ENCODE measurements around the gene SIRT5.

SIRT5 gene

DNA sequence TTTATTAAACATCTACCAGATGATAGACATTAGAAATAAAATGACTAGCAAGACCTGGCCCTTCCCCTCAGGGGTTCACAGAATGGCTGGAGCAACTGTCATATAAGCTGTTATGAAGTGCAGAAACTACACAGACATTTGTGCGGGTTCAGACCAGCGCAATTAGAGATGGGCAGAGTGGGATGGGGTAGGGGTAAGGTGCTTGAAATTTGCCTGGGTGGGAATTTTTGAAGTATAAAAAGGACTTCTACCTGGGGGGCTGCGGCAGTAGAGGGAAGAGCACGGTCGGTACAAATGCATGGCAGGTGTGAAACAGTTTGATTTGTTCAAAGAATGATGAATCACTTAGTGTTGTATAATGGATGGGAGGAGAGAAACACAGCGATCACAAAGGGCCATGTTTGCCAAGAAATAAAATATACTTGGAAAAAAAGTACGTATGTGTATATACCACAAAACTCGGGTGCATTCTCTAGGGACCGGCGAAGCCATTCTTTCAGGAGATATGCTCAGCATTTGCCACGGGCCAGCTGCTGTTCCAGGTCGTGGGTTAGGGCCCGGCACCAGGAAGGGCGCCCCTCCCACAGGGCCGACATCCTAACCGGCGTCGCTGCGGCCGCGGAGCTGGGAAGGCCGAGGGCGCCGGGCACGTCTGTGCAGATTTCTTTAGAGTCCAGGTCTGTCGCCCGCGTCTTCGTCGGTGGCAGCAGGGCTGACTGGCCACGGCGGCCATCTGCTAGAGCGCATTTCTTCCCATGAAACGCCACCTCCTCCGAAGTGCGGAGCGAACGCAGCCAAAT is 39.9 kb downstream of the SIRT5 start:
- TF ChIP-seq GATA2 (IDR thresholded peaks at IDR 0.05; ENCODE audit: low read depth, low read length), result no peak
- TF ChIP-seq GATA3 (IDR thresholded peaks at IDR 0.05; ENCODE audit: low read depth, low read length), result no peak

DNA sequence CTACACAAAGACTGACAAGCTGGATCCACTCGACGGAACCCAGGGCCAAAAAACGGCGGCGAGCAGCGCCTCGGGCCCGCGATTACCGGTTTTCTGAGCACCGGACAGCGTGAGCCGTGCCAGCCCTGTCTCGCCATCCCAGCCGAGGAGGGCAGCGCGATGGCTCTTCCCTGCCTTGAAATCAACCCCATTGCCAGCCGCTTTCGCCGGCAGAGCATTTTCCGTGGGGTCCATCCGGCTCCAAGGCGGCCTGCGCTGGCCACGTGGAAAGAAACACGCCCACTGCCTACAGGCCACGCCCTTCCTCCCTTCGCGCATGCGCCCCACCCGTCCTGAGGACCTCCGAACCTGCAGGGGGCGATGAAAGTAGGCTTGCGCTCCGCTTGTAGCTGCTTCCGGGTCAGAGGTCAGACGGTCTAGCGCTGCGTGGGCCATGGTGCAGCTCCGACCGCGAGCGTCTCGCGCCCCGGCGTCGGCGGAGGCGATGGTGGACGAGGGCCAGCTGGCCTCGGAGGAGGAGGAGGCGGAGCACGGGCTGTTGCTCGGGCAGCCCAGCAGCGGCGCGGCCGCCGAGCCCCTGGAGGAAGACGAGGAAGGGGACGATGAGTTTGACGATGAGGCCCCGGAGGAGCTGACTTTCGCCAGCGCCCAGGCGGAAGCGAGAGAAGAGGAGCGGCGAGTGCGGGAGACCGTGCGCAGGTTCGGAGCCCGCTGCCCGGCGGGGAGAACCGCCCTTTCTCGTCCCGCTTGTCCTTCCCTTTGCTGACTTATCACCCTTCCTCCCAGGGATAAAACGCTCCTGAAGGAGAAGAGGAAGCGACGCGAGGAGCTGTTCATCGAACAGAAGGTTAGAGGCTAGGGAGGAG is 40.8 kb downstream of the SIRT5 start, which contains the start of gene NOL7:
NOL7 (plus strand) TSS at position 410 of the 866 bp plus-strand sequence; CDS start at position 434, 24 bp downstream.
- TF ChIP-seq GATA2 (IDR thresholded peaks at IDR 0.05; ENCODE audit: low read depth, low read length) (no peak), GATA3 (IDR thresholded peaks at IDR 0.05; ENCODE audit: low read depth, low read length) (no peak)

GRCh38 chr6:13615792-13616120 is 41.4 kb downstream of the SIRT5 start:
- TF ChIP-seq GATA3 (IDR thresholded peaks at IDR 0.05; ENCODE audit: low read depth, low read length), result no peak
- no peak for TF ChIP-seq GATA2 (IDR thresholded peaks at IDR 0.05; ENCODE audit: low read depth, low read length)

DNA sequence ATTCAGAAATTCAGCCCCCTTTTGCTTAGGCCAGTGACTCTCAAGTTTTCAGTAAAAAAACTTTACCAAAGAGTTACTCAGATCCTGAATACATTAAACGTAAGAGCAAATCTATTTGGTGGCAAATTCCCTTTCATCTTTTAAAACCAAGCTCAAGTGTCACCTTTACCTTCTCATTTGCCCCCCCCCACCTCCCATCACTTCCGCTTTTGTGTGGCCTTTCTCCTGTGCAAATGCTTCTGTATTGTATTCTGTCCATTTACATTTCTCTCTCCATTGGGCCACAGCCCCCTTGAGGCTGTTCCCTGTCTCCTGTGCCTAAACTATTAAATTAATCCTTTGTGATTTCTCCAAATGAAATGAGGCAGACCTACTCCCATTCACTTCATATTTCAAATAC is 42.7 kb downstream of the SIRT5 start:
- TF ChIP-seq GATA3 (IDR thresholded peaks at IDR 0.05; ENCODE audit: low read depth, low read length) (no peak), GATA2 (IDR thresholded peaks at IDR 0.05; ENCODE audit: low read depth, low read length) (no peak)

- TF ChIP-seq GATA2 (IDR thresholded peaks at IDR 0.05; ENCODE audit: low read depth, low read length) (no peak), GATA3 (IDR thresholded peaks at IDR 0.05; ENCODE audit: low read depth, low read length) (no peak)
Measured at GRCh38 chr6:13624871-13625288, 50.5 kb downstream of the SIRT5 start.

- TF ChIP-seq GATA3 (IDR thresholded peaks at IDR 0.05; ENCODE audit: low read depth, low read length), result no peak
- no peak for TF ChIP-seq GATA2 (IDR thresholded peaks at IDR 0.05; ENCODE audit: low read depth, low read length)
Measured at GRCh38 chr6:13629459-13630116, 55.2 kb downstream of the SIRT5 start.

DNA sequence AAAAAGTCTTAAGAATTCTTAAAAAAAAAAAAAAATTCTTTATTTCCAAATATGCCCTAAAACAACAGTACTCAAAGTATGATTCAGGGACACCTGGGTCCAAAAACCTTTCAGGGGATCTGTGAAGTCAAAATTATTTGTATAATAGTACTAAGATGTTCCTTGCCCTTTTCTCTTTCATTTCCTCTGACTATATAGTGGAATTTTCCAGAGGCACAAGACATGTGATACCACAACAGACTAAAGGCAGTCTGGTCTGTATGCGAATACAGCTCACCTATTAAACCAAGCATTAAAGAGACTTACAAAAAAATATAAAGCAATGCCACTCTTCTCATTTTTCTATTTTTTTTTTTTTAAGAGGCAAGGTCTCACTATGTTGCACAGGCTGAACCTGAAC is 56.1 kb downstream of the SIRT5 start:
- TF ChIP-seq GATA2 (IDR thresholded peaks at IDR 0.05; ENCODE audit: low read depth, low read length) (no peak), GATA3 (IDR thresholded peaks at IDR 0.05; ENCODE audit: low read depth, low read length) (no peak)

DNA sequence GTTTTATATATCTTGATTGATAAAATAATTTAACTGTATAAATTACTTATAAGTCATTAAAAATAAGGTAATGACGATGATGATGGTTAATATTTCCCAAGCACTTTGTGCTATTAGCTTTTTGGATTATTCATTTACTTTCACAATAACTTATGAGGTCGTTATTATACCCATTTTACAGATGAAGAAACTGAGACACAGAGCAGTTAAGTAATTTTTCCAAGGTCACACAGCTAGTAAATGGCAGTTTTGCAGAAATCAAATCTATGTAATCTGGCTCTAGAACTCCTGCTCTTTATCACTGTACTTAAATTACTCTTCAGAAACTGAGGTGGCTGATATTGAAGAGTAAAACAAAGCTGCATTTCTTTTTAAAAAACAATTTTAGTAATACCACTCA is 58.9 kb downstream of the SIRT5 start:
- TF ChIP-seq GATA3 (IDR thresholded peaks at IDR 0.05; ENCODE audit: low read depth, low read length), result no peak
- TF ChIP-seq GATA2 (IDR thresholded peaks at IDR 0.05; ENCODE audit: low read depth, low read length), result no peak

GRCh38 chr6:13635948-13636658 is 61.7 kb downstream of the SIRT5 start:
- TF ChIP-seq GATA2 (IDR thresholded peaks at IDR 0.05; ENCODE audit: low read depth, low read length), result no peak
- no peak for TF ChIP-seq GATA3 (IDR thresholded peaks at IDR 0.05; ENCODE audit: low read depth, low read length)

GRCh38 chr6:13638014-13638413 is 63.6 kb downstream of the SIRT5 start:
- TF ChIP-seq GATA3 (IDR thresholded peaks at IDR 0.05; ENCODE audit: low read depth, low read length), result no peak
- no peak for TF ChIP-seq GATA2 (IDR thresholded peaks at IDR 0.05; ENCODE audit: low read depth, low read length)

DNA sequence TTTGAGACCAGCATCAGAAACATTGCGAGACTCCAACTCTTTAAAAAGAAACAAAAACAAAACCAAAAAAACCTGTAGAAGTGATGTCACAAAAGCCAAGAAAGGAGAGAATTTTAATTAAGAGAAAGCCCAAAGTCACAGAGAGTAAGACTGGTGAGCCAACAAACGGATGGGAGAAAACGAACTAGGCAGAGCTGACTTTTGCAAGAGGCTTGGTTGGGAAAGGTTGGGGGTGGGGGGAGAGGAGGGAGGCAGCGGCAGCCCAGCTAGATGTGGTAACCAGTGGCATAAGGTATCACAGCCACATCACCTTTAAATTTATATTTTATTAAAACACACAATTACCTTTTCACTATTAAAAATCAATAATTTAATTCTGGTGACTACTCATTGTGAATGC is 64.2 kb downstream of the SIRT5 start:
- TF ChIP-seq GATA2 (IDR thresholded peaks at IDR 0.05; ENCODE audit: low read depth, low read length), result no peak
- no peak for TF ChIP-seq GATA3 (IDR thresholded peaks at IDR 0.05; ENCODE audit: low read depth, low read length)

DNA sequence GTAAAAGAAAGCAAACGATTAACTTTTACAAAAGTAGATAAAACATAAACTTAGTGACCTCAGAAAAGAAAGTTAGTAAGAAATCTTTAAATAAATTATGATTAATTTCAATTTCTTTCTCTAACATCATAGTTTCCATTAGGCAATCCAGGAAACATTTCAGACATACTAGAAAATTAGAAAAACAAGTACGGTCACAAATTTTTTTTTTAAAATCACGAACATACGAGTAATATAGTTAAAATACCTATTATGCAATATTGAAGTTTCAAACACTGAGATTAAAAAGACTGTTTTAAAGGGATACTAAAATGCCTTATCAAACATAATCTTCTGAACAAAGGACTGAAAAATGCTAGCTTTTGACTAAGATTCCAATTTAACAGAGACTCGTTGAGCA is 66.9 kb downstream of the SIRT5 start:
- no peak for TF ChIP-seq GATA2 (IDR thresholded peaks at IDR 0.05; ENCODE audit: low read depth, low read length)
- TF ChIP-seq GATA3 (IDR thresholded peaks at IDR 0.05; ENCODE audit: low read depth, low read length), result no peak

DNA sequence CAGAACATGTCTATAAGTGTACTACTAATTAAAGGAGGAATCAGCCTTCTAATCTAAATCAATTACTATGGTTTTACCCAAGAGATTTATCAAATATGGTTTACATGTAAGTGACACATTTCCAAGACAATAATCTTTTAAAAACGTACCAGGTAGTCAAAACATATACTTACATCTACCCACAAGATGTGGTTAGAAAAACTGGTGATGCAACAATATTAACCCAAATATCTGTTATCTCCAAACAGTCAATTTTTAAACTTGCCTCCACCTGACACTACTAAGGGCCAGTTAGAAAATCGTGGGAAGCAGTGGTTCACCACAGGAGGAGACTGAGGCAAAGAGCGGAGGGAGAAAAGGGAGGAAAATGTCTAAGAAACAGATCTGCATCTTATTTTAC is 68.7 kb downstream of the SIRT5 start:
- no peak for TF ChIP-seq GATA2 (IDR thresholded peaks at IDR 0.05; ENCODE audit: low read depth, low read length)
- TF ChIP-seq GATA3 (IDR thresholded peaks at IDR 0.05; ENCODE audit: low read depth, low read length), result no peak

GRCh38 chr6:13648850-13649249 is 74.4 kb downstream of the SIRT5 start:
- TF ChIP-seq GATA3 (IDR thresholded peaks at IDR 0.05; ENCODE audit: low read depth, low read length) (no peak), GATA2 (IDR thresholded peaks at IDR 0.05; ENCODE audit: low read depth, low read length) (no peak)

Data from SH-SY5Y (cell line).